Psoas muscle (tissue), 8 donors: ENCODE data around the gene HLCS. TPM values are rescaled to one million over a fixed set of nuclear protein-coding genes. Genes with fewer than 3 reads are reported as not detected.

Source experiments
- ATAC-seq, 4 donors: fragments of 200-7000 bp; cut with Tn5 transposase; one replicate each; pipeline ENCODE4 v1.9.1; 2020; ENCODE audit warnings: moderate library complexity in 3 of 4, mild to moderate bottlenecking in 2 of 4
- DNase-seq, 2 donors: peaks; one replicate each; pipeline ENCODE4 v3.0.0-alpha.2; 2020
- H3K27ac ChIP-seq: fragments of 200-600 bp; one replicate; pipeline ENCODE4 v1.8.0; 2022
- H3K27me3 ChIP-seq, 3 donors: fragments of 200-600 bp in 1 of 3; one replicate each; pipeline versions ENCODE4 v1.6.1 to v1.8.0; 2013 to 2022; ENCODE audit warnings: low read length in 2 of 3, mild to moderate bottlenecking in 2 of 3, moderate library complexity in 1 of 3; ENCODE audit not compliant: insufficient read depth in 3 of 3
- H3K36me3 ChIP-seq, 2 donors: fragments of 200-600 bp in 1 of 2; one replicate each; pipeline versions ENCODE4 v1.6.1 to v1.8.0; 2013 to 2022; ENCODE audit warnings: low read depth in 1 of 2, mild to moderate bottlenecking in 1 of 2, moderate library complexity in 1 of 2; ENCODE audit not compliant: insufficient read depth in 1 of 2
- H3K4me1 ChIP-seq: fragments of 200-600 bp; one replicate; pipeline ENCODE4 v1.8.0; 2022
- H3K4me3 ChIP-seq: fragments of 200-600 bp; one replicate; pipeline ENCODE4 v1.8.0; 2022; ENCODE audit warnings: mild to moderate bottlenecking
- H3K9me3 ChIP-seq: fragments of 200-600 bp; one replicate; pipeline ENCODE4 v1.8.0; 2022
- CTCF ChIP-seq: fragments of 200-600 bp; IDR thresholded peaks from one replicate; pipeline ENCODE4 v1.8.0; 2022; ENCODE audit warnings: antibody characterized with exemption
- WGBS, 3 donors: extraction: QIAGEN DNeasy Blood & Tissue Kit; methylation state at CpG; one replicate each; pipeline versions ENCODE4 v1.1.6 to v1.1.7; 2013; 5-methylcytosine and 5-hydroxymethylcytosine counted together
- intact Hi-C, 2 donors: fragments of 100-400 bp; cut with DNase I; formaldehyde crosslinking; loops; one replicate each; pipeline versions ENCODE4 v1.11.0 to v1.14.2; 2022
- polyA plus RNA-seq, 3 donors: library from polyadenylated mRNA; stranded (reverse); fragments of 200-250 nt; gene quantifications; one replicate each; pipeline ENCODE4 v1.2.3, GENCODE V29; 2013
- total RNA-seq, 4 donors: library from RNA; stranded (reverse); fragmentation: NEBNext Ultra II Directional in 2 of 4; extraction: Animal tissue kit (Norgen Biotek cat#: 25700) in 2 of 4; gene quantifications; one replicate each; pipeline versions ENCODE4 v1.2.1 to v1.2.4, GENCODE V29; 2021 to 2023
- donor health status: healthy with polysubstance abuse.
- donor health status: DM: no; HTN: no; CAD: no; lungs with moderate emphysema.
- donor health status: Bipolar disorder and iron deficiency.
- donor health status: healthy.
- donor health status: DM: yes; HTN: yes; CAD: no.
- donor health status: DM: no; HTN: no; CAD: no.
- donor health status: DM: no; HTN: no; CAD: no.
- donor health status: DM: yes; HTN: yes; CAD: no.

Gene HLCS
- total and polyA plus RNA-seq, 7 donors, result 3.6 to 13.5 (median 8.1) TPM

GRCh38 chr21:36759348-36760083 lies 207.0 kb downstream of the HLCS start:
- Histone ChIP-seq H3K27me3 (no peaks in the 10 kb centered on the region), H3K36me3 (peaks cover 0 to 25% of the 10 kb centered on the region in 2 donors), H3K4me1 (no peaks in the 10 kb centered on the region), H3K27ac (no peak overlapping the region), H3K9me3 (no peaks in the 10 kb centered on the region), H3K4me3 (no peak overlapping the region)
- 59 to 72% (median 71%) methylated on average over 12 of the region's 12 CpGs for WGBS, 3 donors
- no peak for DNase-seq
- no peak for ATAC-seq
- intact Hi-C loops, result no loop called here
- no peak for TF ChIP-seq CTCF

- 90 to 92% (median 91%) methylated on average over 6 of the region's 6 CpGs for WGBS, 3 donors
- intact Hi-C loops, result no loop called here
Observed at GRCh38 chr21:36757196-36757595, 209.3 kb downstream of the HLCS start.

GRCh38 chr21:36756527-36756926 lies 209.9 kb downstream of the HLCS start:
- intact Hi-C loops, result no loop called here
- whole genome bisulfite sequencing, 3 donors, result 86 to 87% (median 87%) methylated on average over 7 of the region's 7 CpGs
- Histone ChIP-seq H3K27me3 (no peaks in the 10 kb centered on the region), H3K4me3 (no peak overlapping the region), H3K36me3 (peaks cover 0 to 42% of the 10 kb centered on the region in 2 donors), H3K9me3 (no peaks in the 10 kb centered on the region), H3K27ac (no peak overlapping the region), H3K4me1 (no peaks in the 10 kb centered on the region)
- no peak for TF ChIP-seq CTCF
- no peak for ATAC-seq
- DNase-seq, result no peak

More at GRCh38 chr21:36757196-36757595, 209.3 kb downstream of the HLCS start:
- no peaks in the 10 kb centered on the region for H3K4me1 ChIP-seq
- no peaks in the 10 kb centered on the region for H3K9me3 ChIP-seq
- ATAC-seq (no peak), DNase-seq (no peak)
- H3K27me3 ChIP-seq, result no peaks in the 10 kb centered on the region
- H3K4me3 ChIP-seq, result no peak overlapping the region
- no peak overlapping the region for H3K27ac ChIP-seq
- peaks cover 0 to 38% of the 10 kb centered on the region in 2 donors for H3K36me3 ChIP-seq
- TF ChIP-seq CTCF, result no peak

- Histone ChIP-seq H3K36me3 (peaks cover 0 to 41% of the 10 kb centered on the region in 2 donors), H3K9me3 (no peaks in the 10 kb centered on the region), H3K4me3 (no peak overlapping the region), H3K27ac (no peak overlapping the region), H3K27me3 (no peaks in the 10 kb centered on the region), H3K4me1 (no peaks in the 10 kb centered on the region)
- 77 to 83% (median 78%) methylated on average over 22 of the region's 22 CpGs for WGBS, 3 donors
- DNase-seq (no peak), ATAC-seq (no peak)
- intact Hi-C loops, result no loop called here
- no peak for TF ChIP-seq CTCF
Observed at GRCh38 chr21:36754241-36754898, 212.1 kb downstream of the HLCS start.
